ENCODE results near the gene ATM. TPM values are rescaled to one million over a fixed set of nuclear protein-coding genes. Genes with fewer than 3 reads are reported as not detected.

ATM gene
- total and polyA plus RNA-seq, 2 experiments from 2014 or later = 27.6 to 59.3 TPM

- TF ChIP-seq, protein P1, sequence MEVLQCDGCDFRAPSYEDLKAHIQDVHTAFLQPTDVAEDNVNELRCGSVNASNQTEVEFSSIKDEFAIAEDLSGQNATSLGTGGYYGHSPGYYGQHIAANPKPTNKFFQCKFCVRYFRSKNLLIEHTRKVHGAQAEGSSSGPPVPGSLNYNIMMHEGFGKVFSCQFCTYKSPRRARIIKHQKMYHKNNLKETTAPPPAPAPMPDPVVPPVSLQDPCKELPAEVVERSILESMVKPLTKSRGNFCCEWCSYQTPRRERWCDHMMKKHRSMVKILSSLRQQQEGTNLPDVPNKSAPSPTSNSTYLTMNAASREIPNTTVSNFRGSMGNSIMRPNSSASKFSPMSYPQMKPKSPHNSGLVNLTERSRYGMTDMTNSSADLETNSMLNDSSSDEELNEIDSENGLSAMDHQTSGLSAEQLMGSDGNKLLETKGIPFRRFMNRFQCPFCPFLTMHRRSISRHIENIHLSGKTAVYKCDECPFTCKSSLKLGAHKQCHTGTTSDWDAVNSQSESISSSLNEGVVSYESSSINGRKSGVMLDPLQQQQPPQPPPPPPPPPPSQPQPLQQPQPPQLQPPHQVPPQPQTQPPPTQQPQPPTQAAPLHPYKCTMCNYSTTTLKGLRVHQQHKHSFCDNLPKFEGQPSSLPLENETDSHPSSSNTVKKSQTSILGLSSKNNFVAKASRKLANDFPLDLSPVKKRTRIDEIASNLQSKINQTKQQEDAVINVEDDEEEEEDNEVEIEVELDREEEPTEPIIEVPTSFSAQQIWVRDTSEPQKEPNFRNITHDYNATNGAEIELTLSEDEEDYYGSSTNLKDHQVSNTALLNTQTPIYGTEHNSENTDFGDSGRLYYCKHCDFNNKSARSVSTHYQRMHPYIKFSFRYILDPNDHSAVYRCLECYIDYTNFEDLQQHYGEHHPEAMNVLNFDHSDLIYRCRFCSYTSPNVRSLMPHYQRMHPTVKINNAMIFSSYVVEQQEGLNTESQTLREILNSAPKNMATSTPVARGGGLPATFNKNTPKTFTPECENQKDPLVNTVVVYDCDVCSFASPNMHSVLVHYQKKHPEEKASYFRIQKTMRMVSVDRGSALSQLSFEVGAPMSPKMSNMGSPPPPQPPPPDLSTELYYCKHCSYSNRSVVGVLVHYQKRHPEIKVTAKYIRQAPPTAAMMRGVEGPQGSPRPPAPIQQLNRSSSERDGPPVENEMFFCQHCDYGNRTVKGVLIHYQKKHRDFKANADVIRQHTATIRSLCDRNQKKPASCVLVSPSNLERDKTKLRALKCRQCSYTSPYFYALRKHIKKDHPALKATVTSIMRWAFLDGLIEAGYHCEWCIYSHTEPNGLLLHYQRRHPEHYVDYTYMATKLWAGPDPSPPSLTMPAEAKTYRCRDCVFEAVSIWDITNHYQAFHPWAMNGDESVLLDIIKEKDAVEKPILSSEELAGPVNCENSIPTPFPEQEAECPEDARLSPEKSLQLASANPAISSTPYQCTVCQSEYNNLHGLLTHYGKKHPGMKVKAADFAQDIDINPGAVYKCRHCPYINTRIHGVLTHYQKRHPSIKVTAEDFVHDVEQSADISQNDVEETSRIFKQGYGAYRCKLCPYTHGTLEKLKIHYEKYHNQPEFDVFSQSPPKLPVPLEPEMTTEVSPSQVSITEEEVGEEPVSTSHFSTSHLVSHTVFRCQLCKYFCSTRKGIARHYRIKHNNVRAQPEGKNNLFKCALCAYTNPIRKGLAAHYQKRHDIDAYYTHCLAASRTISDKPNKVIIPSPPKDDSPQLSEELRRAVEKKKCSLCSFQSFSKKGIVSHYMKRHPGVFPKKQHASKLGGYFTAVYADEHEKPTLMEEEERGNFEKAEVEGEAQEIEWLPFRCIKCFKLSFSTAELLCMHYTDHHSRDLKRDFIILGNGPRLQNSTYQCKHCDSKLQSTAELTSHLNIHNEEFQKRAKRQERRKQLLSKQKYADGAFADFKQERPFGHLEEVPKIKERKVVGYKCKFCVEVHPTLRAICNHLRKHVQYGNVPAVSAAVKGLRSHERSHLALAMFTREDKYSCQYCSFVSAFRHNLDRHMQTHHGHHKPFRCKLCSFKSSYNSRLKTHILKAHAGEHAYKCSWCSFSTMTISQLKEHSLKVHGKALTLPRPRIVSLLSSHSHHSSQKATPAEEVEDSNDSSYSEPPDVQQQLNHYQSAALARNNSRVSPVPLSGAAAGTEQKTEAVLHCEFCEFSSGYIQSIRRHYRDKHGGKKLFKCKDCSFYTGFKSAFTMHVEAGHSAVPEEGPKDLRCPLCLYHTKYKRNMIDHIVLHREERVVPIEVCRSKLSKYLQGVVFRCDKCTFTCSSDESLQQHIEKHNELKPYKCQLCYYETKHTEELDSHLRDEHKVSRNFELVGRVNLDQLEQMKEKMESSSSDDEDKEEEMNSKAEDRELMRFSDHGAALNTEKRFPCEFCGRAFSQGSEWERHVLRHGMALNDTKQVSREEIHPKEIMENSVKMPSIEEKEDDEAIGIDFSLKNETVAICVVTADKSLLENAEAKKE (CRISPR knock-in tag; IDR thresholded peaks at IDR 0.05) = no peak
- TF ChIP-seq EZH2 (IDR thresholded peaks at IDR 0.05; ENCODE audit: low read depth, unreplicated experiment) = no peak
- TF ChIP-seq JUNB (IDR thresholded peaks at IDR 0.05; ENCODE audit: unreplicated experiment) = no peak
- no peak for TF ChIP-seq EZH2phosphoT487 (IDR thresholded peaks at IDR 0.05; ENCODE audit: unreplicated experiment)
- no peak for TF ChIP-seq ZNF331 (CRISPR knock-in tag; IDR thresholded peaks at IDR 0.05; ENCODE audit: low read depth)
Measured at GRCh38 chr11:108241330-108242037, 18.6 kb downstream of the ATM start (continued).

DNA sequence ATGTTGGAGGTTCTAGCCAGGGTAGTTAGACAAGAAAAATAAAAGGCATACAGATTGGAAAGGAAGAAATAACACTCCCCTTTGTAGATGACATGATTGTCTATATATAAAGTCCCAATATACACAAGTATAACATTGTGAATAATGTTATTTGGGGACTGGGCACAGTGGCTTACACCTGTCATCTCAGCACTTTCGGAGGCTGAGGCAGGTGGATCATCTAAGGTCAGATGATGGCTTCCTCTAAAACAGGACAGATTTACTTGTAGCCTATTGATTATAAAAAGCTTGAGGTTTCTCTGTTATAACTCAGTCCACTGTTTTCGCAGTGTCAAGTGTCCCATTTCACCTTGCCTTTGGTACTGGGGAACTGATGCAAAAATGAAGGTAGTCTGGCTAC is 19.6 kb downstream of the ATM start:
- H3K4me1 ChIP-seq (ENCODE audit: insufficient read depth) = no peaks in the 10 kb centered on the region
- peaks cover 16% of the 10 kb centered on the region; the same call in 2 of the 3 replicates for H3K36me3 Mint-ChIP-seq (ENCODE audit: low read depth)
- DNase-seq (ENCODE audit: low spot score) (no peak), ATAC-seq (no peak)
- no peak overlapping the region for H3K27ac Mint-ChIP-seq
- H3K4me3 Mint-ChIP-seq = no peak overlapping the region
- H3K79me2 ChIP-seq (replicated peaks; ENCODE audit: insufficient read depth) = no peaks in the 10 kb centered on the region
- no peaks in the 10 kb centered on the region for H3K9me3 Mint-ChIP-seq
- H3K27me3 ChIP-seq (ENCODE audit: insufficient read depth) = no peaks in the 10 kb centered on the region
- H3K27ac ChIP-seq (ENCODE audit: low read depth) = no peak overlapping the region
- H3K4me1 Mint-ChIP-seq = no peaks in the 10 kb centered on the region
- H2AFZ ChIP-seq = no peak overlapping the region
- H3K27me3 Mint-ChIP-seq (ENCODE audit: insufficient read depth, low read depth, poor library complexity) = no peaks in the 10 kb centered on the region
- no peak overlapping the region for H3K4me3 ChIP-seq
- H3K9me2 ChIP-seq (ENCODE audit: insufficient read depth) = no peaks in the 10 kb centered on the region
- H4K20me1 ChIP-seq (replicated peaks; ENCODE audit: insufficient read depth) = no peaks in the 10 kb centered on the region; the same call in 1 of the 2 replicates
- peaks cover 10% of the 10 kb centered on the region; the same call in 1 of the 2 replicates for H3K36me3 ChIP-seq (ENCODE audit: insufficient read depth)
- no peaks in the 10 kb centered on the region for H3F3A ChIP-seq (replicated peaks; ENCODE audit: low read depth)
- no peak overlapping the region for H3K4me2 ChIP-seq
- TF ChIP-seq, protein P2, sequence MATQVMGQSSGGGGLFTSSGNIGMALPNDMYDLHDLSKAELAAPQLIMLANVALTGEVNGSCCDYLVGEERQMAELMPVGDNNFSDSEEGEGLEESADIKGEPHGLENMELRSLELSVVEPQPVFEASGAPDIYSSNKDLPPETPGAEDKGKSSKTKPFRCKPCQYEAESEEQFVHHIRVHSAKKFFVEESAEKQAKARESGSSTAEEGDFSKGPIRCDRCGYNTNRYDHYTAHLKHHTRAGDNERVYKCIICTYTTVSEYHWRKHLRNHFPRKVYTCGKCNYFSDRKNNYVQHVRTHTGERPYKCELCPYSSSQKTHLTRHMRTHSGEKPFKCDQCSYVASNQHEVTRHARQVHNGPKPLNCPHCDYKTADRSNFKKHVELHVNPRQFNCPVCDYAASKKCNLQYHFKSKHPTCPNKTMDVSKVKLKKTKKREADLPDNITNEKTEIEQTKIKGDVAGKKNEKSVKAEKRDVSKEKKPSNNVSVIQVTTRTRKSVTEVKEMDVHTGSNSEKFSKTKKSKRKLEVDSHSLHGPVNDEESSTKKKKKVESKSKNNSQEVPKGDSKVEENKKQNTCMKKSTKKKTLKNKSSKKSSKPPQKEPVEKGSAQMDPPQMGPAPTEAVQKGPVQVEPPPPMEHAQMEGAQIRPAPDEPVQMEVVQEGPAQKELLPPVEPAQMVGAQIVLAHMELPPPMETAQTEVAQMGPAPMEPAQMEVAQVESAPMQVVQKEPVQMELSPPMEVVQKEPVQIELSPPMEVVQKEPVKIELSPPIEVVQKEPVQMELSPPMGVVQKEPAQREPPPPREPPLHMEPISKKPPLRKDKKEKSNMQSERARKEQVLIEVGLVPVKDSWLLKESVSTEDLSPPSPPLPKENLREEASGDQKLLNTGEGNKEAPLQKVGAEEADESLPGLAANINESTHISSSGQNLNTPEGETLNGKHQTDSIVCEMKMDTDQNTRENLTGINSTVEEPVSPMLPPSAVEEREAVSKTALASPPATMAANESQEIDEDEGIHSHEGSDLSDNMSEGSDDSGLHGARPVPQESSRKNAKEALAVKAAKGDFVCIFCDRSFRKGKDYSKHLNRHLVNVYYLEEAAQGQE (IDR thresholded peaks at IDR 0.05; ENCODE audit: unreplicated experiment) = no peak
- TF ChIP-seq POLR2AphosphoS5 (IDR thresholded peaks at IDR 0.05; ENCODE audit: low read depth) (no peak), ETS1 (IDR thresholded peaks at IDR 0.05) (no peak)
- TF ChIP-seq, protein P3, sequence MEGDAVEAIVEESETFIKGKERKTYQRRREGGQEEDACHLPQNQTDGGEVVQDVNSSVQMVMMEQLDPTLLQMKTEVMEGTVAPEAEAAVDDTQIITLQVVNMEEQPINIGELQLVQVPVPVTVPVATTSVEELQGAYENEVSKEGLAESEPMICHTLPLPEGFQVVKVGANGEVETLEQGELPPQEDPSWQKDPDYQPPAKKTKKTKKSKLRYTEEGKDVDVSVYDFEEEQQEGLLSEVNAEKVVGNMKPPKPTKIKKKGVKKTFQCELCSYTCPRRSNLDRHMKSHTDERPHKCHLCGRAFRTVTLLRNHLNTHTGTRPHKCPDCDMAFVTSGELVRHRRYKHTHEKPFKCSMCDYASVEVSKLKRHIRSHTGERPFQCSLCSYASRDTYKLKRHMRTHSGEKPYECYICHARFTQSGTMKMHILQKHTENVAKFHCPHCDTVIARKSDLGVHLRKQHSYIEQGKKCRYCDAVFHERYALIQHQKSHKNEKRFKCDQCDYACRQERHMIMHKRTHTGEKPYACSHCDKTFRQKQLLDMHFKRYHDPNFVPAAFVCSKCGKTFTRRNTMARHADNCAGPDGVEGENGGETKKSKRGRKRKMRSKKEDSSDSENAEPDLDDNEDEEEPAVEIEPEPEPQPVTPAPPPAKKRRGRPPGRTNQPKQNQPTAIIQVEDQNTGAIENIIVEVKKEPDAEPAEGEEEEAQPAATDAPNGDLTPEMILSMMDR (conservative IDR thresholded peaks at IDR 0.05; ENCODE audit: low read depth in 2 of 2) = no peak
